K562 (cell line): Measurements from ENCODE around the gene PEAR1. TPM values are rescaled to one million over a fixed set of nuclear protein-coding genes. Genes with fewer than 3 reads are reported as not detected.

Experiments used
- ARHGAP35 ChIP-seq: fragments of 450-650 bp; IDR thresholded peaks from 2 replicates; pipeline ENCODE4 v1.6.1; 2018; ENCODE audit not compliant: partially characterized antibody
- ARID1B ChIP-seq: fragments of 450-650 bp; IDR thresholded peaks from 2 replicates; pipeline ENCODE4 v1.6.1; 2016; ENCODE audit warnings: antibody characterized with exemption, mild to moderate bottlenecking, inconsistent platforms
- BHLHE40 ChIP-seq: IDR thresholded peaks from 2 replicates; pipeline ENCODE4 v1.6.1; 2011; ENCODE audit warnings: low read length, improper control_type of control experiment
- CHCHD3 ChIP-seq: fragments of 250-450 bp; sonication (Bioruptor Pico); IDR thresholded peaks from 2 replicates; pipeline ENCODE4 v2.1.2; 2022; ENCODE audit warnings: mild to moderate bottlenecking
- CREB1 ChIP-seq, 2 experiments: sonication (generic) in 1 of 2; formaldehyde crosslinking in 1 of 2; IDR thresholded peaks; 2 replicates each; pipeline versions ENCODE4 v1.6.1 to v1.8.0; 2012 to 2022; ENCODE audit warnings: inconsistent platforms in 1 of 2, mild to moderate bottlenecking in 1 of 2, missing genetic modification reagents in 1 of 2, moderate library complexity in 1 of 2
- DNMT1 ChIP-seq: fragments of 450-650 bp; IDR thresholded peaks from 2 replicates; pipeline ENCODE4 v1.6.1; 2016; ENCODE audit warnings: antibody characterized with exemption, mild to moderate bottlenecking
- ELF1 ChIP-seq: fragments of 200-800 bp; sonication (Bioruptor generic); IDR thresholded peaks from 2 replicates; pipeline ENCODE4 v1.6.1; 2016; ENCODE audit warnings: missing genetic modification characterization, missing compliant biosample characterization
- FOXJ2 ChIP-seq: fragments of 200-800 bp; sonication (Bioruptor generic); IDR thresholded peaks from 2 replicates; pipeline ENCODE4 v1.6.1; 2016; ENCODE audit warnings: missing genetic modification characterization, missing compliant biosample characterization
- HMG20B ChIP-seq: fragments of 250-450 bp; sonication (Bioruptor Pico); IDR thresholded peaks from 2 replicates; pipeline ENCODE4 v1.5.0; 2021; ENCODE audit warnings: mild to moderate bottlenecking
- KLF13 ChIP-seq: fragments of 450-650 bp; IDR thresholded peaks from 2 replicates; pipeline ENCODE4 v1.6.1; 2016; ENCODE audit warnings: missing genetic modification characterization, low read depth, mild to moderate bottlenecking, missing compliant biosample characterization, moderate library complexity, borderline replicate concordance
- LCOR ChIP-seq: sonication (generic); formaldehyde crosslinking; IDR thresholded peaks from 2 replicates; pipeline ENCODE4 v1.8.0; 2022; ENCODE audit warnings: mild to moderate bottlenecking, missing genetic modification reagents
- NCOA1 ChIP-seq: fragments of 450-650 bp; IDR thresholded peaks from 2 replicates; pipeline ENCODE4 v1.6.1; 2016; ENCODE audit warnings: low read depth
- NCOR1 ChIP-seq: fragments of 450-650 bp; IDR thresholded peaks from 2 replicates; pipeline ENCODE4 v1.6.1; 2016; ENCODE audit warnings: mild to moderate bottlenecking, moderate library complexity
- SMAD4 ChIP-seq: fragments of 250-450 bp; sonication (Bioruptor Pico); conservative IDR thresholded peaks from 2 replicates; pipeline ENCODE4 v1.8.0; 2021; ENCODE audit warnings: inconsistent platforms, mild to moderate bottlenecking, moderate library complexity
- SMARCA4 ChIP-seq: fragments of 450-650 bp; IDR thresholded peaks from 2 replicates; pipeline ENCODE4 v1.6.1; 2016
- ZBTB17 ChIP-seq: fragments of 450-650 bp; formaldehyde crosslinking; IDR thresholded peaks from 2 replicates; pipeline ENCODE4 v1.4.0; 2020; ENCODE audit warnings: mild to moderate bottlenecking
- ZNF41 ChIP-seq: fragments of 250-450 bp; sonication (Bioruptor Pico); conservative IDR thresholded peaks from 2 replicates; pipeline ENCODE4 v1.4.0; 2020; ENCODE audit warnings: mild to moderate bottlenecking
- ZNF507 ChIP-seq: conservative IDR thresholded peaks from 2 replicates; pipeline ENCODE4 v1.6.1; 2017; ENCODE audit warnings: missing genetic modification characterization, missing compliant biosample characterization
- ZNF586 ChIP-seq: fragments of 450-650 bp; formaldehyde crosslinking; conservative IDR thresholded peaks from 2 replicates; pipeline ENCODE4 v1.4.0; 2020; ENCODE audit warnings: mild to moderate bottlenecking, moderate library complexity
- ZNF668 ChIP-seq: fragments of 250-450 bp; sonication (Bioruptor Pico); IDR thresholded peaks from 2 replicates; pipeline ENCODE4 v1.8.0; 2022; ENCODE audit warnings: mild to moderate bottlenecking, inconsistent platforms
- polyA plus RNA-seq, 8 experiments: library from polyadenylated mRNA; depleted of rRNA in 4 of 8; stranded (reverse) in 5 of 8; unstranded in 3 of 8; fragments of >200 nt; fragmentation: Nextera tagmentation in 2 of 8; fragmentation: Illumina TruSeq in 1 of 8; extraction: Ambion mirVana in 2 of 8; extraction: Trizol in 1 of 8; gene quantifications; 2 replicates each; pipeline versions ENCODE4 v1.2.1 to v1.2.3, GENCODE V29; 2011 to 2014; ENCODE audit warnings: inconsistent platforms in 1 of 8, missing spikeins in 1 of 8
- total RNA-seq, 7 experiments: library from RNA; depleted of rRNA in 6 of 7; stranded (reverse); fragments of >200 nt in 6 of 7; fragmentation: Illumina TruSeq in 2 of 7; extraction: Trizol in 2 of 7; gene quantifications; 2 replicates each; pipeline versions ENCODE4 v1.2.1 to v1.2.3, GENCODE V29; 2011 to 2021; ENCODE audit warnings: low replicate concordance in 1 of 7
- TF ChIP-seq, protein P1 (sequence below): fragments of 250-450 bp; sonication (Bioruptor Pico); IDR thresholded peaks from 2 replicates; pipeline ENCODE4 v1.6.1; 2021; ENCODE audit warnings: mild to moderate bottlenecking
- TF ChIP-seq, protein P2 (sequence below): fragments of 250-450 bp; sonication (Bioruptor Pico); IDR thresholded peaks from 2 replicates; pipeline ENCODE4 v1.5.0; 2022; ENCODE audit warnings: mild to moderate bottlenecking
- TF ChIP-seq, protein P3 (sequence below), 2 experiments: fragments of 450-650 bp; IDR thresholded peaks; 2 replicates each; pipeline ENCODE4 v1.6.1; 2018; ENCODE audit warnings: mild to moderate bottlenecking in 2 of 2, low read depth in 1 of 2; ENCODE audit not compliant: partially characterized antibody in 2 of 2
- TF ChIP-seq, protein P4 (sequence below): sonication (generic); formaldehyde crosslinking; IDR thresholded peaks from 2 replicates; pipeline ENCODE4 v1.8.1; 2023; ENCODE audit warnings: mild to moderate bottlenecking, missing genetic modification reagents

PEAR1 gene
- total and polyA plus RNA-seq, 9 of the 15 experiments (the other 6 are each of a cell fraction or from before 2014, with no cell fraction given) = 0.87 to 13.9 (median 6.1) TPM

DNA sequence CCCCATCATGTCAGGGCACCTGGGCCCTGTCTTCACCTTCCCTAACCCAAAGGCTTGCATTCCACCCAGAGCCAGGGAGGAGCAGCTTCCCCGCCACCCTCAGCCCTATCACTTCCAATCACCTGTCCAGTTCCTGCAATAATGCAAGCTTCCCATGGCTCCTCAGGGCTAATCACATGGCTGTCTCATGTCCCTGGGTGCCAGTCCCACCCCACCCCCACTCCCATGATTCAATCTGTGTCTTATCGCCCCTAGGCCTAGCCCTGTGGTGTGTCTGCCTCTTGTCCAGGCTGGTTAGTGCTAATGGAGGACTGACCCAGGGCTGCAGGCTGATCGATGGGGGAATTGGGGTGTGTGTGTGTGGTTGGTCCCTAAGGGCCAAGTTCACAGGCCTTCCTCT lies 11.0 kb upstream of the PEAR1 start (continued):
- TF ChIP-seq ELF1 (tag) (no peak), ARHGAP35 (no peak), SMARCA4 (no peak), KLF13 (tag) (no peak), BHLHE40 (no peak; the same call in 1 of the 2 replicates), CREB1 (IDR thresholded peaks at IDR 0.05) (no peak), CREB1 (CRISPR knock-in tag; IDR thresholded peaks at IDR 0.05) (no peak), NCOA1 (no peak), FOXJ2 (no peak), LCOR (CRISPR knock-in tag) (no peak), NCOR1 (no peak), CHCHD3 (CRISPR knock-in tag) (no peak), ZNF507 (tag) (no peak), ARID1B (peak; percentile 78), ZNF586 (no peak), SMAD4 (CRISPR knock-in tag) (peak; percentile 81), HMG20B (CRISPR knock-in tag) (no peak), ZNF41 (CRISPR knock-in tag) (no peak), DNMT1 (no peak), ZNF668 (CRISPR knock-in tag) (no peak), ZBTB17 (CRISPR knock-in tag) (no peak)
- TF ChIP-seq, protein P1, sequence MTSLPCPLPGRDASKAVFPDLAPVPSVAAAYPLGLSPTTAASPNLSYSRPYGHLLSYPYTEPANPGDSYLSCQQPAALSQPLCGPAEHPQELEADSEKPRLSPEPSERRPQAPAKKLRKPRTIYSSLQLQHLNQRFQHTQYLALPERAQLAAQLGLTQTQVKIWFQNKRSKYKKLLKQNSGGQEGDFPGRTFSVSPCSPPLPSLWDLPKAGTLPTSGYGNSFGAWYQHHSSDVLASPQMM (CRISPR knock-in tag) = no peak
- TF ChIP-seq, protein P2, sequence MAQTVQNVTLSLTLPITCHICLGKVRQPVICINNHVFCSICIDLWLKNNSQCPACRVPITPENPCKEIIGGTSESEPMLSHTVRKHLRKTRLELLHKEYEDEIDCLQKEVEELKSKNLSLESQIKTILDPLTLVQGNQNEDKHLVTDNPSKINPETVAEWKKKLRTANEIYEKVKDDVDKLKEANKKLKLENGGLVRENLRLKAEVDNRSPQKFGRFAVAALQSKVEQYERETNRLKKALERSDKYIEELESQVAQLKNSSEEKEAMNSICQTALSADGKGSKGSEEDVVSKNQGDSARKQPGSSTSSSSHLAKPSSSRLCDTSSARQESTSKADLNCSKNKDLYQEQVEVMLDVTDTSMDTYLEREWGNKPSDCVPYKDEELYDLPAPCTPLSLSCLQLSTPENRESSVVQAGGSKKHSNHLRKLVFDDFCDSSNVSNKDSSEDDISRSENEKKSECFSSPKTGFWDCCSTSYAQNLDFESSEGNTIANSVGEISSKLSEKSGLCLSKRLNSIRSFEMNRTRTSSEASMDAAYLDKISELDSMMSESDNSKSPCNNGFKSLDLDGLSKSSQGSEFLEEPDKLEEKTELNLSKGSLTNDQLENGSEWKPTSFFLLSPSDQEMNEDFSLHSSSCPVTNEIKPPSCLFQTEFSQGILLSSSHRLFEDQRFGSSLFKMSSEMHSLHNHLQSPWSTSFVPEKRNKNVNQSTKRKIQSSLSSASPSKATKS (CRISPR knock-in tag) = no peak
- TF ChIP-seq, protein P3, sequence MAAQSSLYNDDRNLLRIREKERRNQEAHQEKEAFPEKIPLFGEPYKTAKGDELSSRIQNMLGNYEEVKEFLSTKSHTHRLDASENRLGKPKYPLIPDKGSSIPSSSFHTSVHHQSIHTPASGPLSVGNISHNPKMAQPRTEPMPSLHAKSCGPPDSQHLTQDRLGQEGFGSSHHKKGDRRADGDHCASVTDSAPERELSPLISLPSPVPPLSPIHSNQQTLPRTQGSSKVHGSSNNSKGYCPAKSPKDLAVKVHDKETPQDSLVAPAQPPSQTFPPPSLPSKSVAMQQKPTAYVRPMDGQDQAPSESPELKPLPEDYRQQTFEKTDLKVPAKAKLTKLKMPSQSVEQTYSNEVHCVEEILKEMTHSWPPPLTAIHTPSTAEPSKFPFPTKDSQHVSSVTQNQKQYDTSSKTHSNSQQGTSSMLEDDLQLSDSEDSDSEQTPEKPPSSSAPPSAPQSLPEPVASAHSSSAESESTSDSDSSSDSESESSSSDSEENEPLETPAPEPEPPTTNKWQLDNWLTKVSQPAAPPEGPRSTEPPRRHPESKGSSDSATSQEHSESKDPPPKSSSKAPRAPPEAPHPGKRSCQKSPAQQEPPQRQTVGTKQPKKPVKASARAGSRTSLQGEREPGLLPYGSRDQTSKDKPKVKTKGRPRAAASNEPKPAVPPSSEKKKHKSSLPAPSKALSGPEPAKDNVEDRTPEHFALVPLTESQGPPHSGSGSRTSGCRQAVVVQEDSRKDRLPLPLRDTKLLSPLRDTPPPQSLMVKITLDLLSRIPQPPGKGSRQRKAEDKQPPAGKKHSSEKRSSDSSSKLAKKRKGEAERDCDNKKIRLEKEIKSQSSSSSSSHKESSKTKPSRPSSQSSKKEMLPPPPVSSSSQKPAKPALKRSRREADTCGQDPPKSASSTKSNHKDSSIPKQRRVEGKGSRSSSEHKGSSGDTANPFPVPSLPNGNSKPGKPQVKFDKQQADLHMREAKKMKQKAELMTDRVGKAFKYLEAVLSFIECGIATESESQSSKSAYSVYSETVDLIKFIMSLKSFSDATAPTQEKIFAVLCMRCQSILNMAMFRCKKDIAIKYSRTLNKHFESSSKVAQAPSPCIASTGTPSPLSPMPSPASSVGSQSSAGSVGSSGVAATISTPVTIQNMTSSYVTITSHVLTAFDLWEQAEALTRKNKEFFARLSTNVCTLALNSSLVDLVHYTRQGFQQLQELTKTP (IDR thresholded peaks at IDR 0.05; ENCODE audit: low read depth in 1 of 2, partially characterized antibody in 2 of 2) = peak in 1 of 2 experiments; percentile 68
- TF ChIP-seq, protein P4, sequence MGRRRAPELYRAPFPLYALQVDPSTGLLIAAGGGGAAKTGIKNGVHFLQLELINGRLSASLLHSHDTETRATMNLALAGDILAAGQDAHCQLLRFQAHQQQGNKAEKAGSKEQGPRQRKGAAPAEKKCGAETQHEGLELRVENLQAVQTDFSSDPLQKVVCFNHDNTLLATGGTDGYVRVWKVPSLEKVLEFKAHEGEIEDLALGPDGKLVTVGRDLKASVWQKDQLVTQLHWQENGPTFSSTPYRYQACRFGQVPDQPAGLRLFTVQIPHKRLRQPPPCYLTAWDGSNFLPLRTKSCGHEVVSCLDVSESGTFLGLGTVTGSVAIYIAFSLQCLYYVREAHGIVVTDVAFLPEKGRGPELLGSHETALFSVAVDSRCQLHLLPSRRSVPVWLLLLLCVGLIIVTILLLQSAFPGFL (CRISPR knock-in tag) = no peak
